ENCODE measurements around the gene PCLO. TPM values are rescaled to one million over a fixed set of nuclear protein-coding genes. Genes with fewer than 3 reads are reported as not detected.
A peak's percentile ranks its signal among the peaks of the same experiment; 100 is the strongest.

PCLO gene
- total RNA-seq: not detected
- not detected for polyA plus RNA-seq

GRCh38 chr7:83162402-83163256, at the start of gene PCLO:
Gene PCLO, minus strand, starts transcription at chr7:83162884. Its CDS starts 292 bp downstream, at chr7:83162592.
- Mint-ChIP-seq H3K36me3 (no peaks in the 10 kb centered on the region), H3K4me3 (peak within 1 kb of the TSS in 2 of 4 donors; percentile 48 to 57), H3K9me3 (peaks cover 0 to 10% (median 4%) of the 10 kb centered on the region in 7 donors), H3K4me1 (peaks cover 0 to 6% (median 4%) of the 10 kb centered on the region in 4 donors), H3K27me3 (peaks cover 7% of the 10 kb centered on the region), H3K27ac (no peak within 1 kb of the TSS)
- peak; percentile 37 to 60 for ATAC-seq (ENCODE audit: low read depth in 2 of 2)
- Histone ChIP-seq H3K4me1 (ENCODE audit: control insufficient read depth, insufficient read depth, low read length, poor library complexity, severe bottlenecking) (no peaks in the 10 kb centered on the region), H3K27me3 (ENCODE audit: control insufficient read depth, insufficient read depth, low read length) (no peaks in the 10 kb centered on the region), H3K27ac (ENCODE audit: insufficient read depth, low read length, poor library complexity, severe bottlenecking) (no peak within 1 kb of the TSS), H3K9me3 (ENCODE audit: control insufficient read depth in 2 of 2, low read length in 2 of 2) (no peaks in the 10 kb centered on the region), H3K4me3 (ENCODE audit: low read depth, low read length) (no peak within 1 kb of the TSS), H3K36me3 (ENCODE audit: control insufficient read depth, insufficient read depth, low read length) (no peaks in the 10 kb centered on the region)
- peak in 2 of 3 donors; percentile 8 to 48 for DNase-seq

- Histone ChIP-seq H3K4me3 (ENCODE audit: low read depth, low read length) (no peak overlapping the region), H3K27ac (ENCODE audit: insufficient read depth, low read length, poor library complexity, severe bottlenecking) (no peak overlapping the region), H3K9me3 (ENCODE audit: control insufficient read depth in 2 of 2, low read length in 2 of 2) (peaks cover 0 to 2% of the 10 kb centered on the region in 2 experiments), H3K4me1 (ENCODE audit: control insufficient read depth, insufficient read depth, low read length, poor library complexity, severe bottlenecking) (no peaks in the 10 kb centered on the region), H3K27me3 (ENCODE audit: control insufficient read depth, insufficient read depth, low read length) (no peaks in the 10 kb centered on the region), H3K36me3 (ENCODE audit: control insufficient read depth, insufficient read depth, low read length) (no peaks in the 10 kb centered on the region)
- Mint-ChIP-seq H3K9me3 (peaks cover 0 to 15% (median 3%) of the 10 kb centered on the region in 7 donors), H3K27ac (no peak overlapping the region), H3K27me3 (no peaks in the 10 kb centered on the region), H3K4me1 (no peaks in the 10 kb centered on the region), H3K4me3 (no peak overlapping the region), H3K36me3 (no peaks in the 10 kb centered on the region)
- no peak for DNase-seq
- no peak for ATAC-seq (ENCODE audit: low read depth in 2 of 2)
These were observed 49.0 kb upstream of the PCLO start for GRCh38 chr7:83211685-83212084.

GRCh38 chr7:83210479-83210878, 47.8 kb upstream of the PCLO start:
- H3K4me3 ChIP-seq (ENCODE audit: low read depth, low read length): no peak overlapping the region
- H3K27ac Mint-ChIP-seq: no peak overlapping the region
- ATAC-seq (ENCODE audit: low read depth in 2 of 2) (no peak), DNase-seq (no peak)
- H3K27ac ChIP-seq (ENCODE audit: insufficient read depth, low read length, poor library complexity, severe bottlenecking): no peak overlapping the region
- H3K36me3 ChIP-seq (ENCODE audit: control insufficient read depth, insufficient read depth, low read length): no peaks in the 10 kb centered on the region
- no peaks in the 10 kb centered on the region for H3K27me3 Mint-ChIP-seq
- peaks cover 0 to 2% of the 10 kb centered on the region in 2 experiments for H3K9me3 ChIP-seq (ENCODE audit: control insufficient read depth in 2 of 2, low read length in 2 of 2)
- peaks cover 0 to 15% (median 3%) of the 10 kb centered on the region in 7 donors for H3K9me3 Mint-ChIP-seq
- no peaks in the 10 kb centered on the region for H3K27me3 ChIP-seq (ENCODE audit: control insufficient read depth, insufficient read depth, low read length)
- H3K4me1 ChIP-seq (ENCODE audit: control insufficient read depth, insufficient read depth, low read length, poor library complexity, severe bottlenecking): no peaks in the 10 kb centered on the region
- H3K4me1 Mint-ChIP-seq: no peaks in the 10 kb centered on the region
- H3K4me3 Mint-ChIP-seq: no peak overlapping the region
- no peaks in the 10 kb centered on the region for H3K36me3 Mint-ChIP-seq

- ATAC-seq (ENCODE audit: low read depth in 2 of 2): no peak
- no peaks in the 10 kb centered on the region for H3K36me3 ChIP-seq (ENCODE audit: control insufficient read depth, insufficient read depth, low read length)
- H3K4me1 ChIP-seq (ENCODE audit: control insufficient read depth, insufficient read depth, low read length, poor library complexity, severe bottlenecking): no peaks in the 10 kb centered on the region
- H3K27ac ChIP-seq (ENCODE audit: insufficient read depth, low read length, poor library complexity, severe bottlenecking): no peak overlapping the region
- peaks cover 0 to 2% of the 10 kb centered on the region in 2 experiments for H3K9me3 ChIP-seq (ENCODE audit: control insufficient read depth in 2 of 2, low read length in 2 of 2)
- no peak overlapping the region for H3K4me3 Mint-ChIP-seq
- no peaks in the 10 kb centered on the region for H3K27me3 Mint-ChIP-seq
- no peaks in the 10 kb centered on the region for H3K4me1 Mint-ChIP-seq
- H3K36me3 Mint-ChIP-seq: no peaks in the 10 kb centered on the region
- no peak for DNase-seq
- peaks cover 4 to 25% (median 10%) of the 10 kb centered on the region in 7 donors for H3K9me3 Mint-ChIP-seq
- no peaks in the 10 kb centered on the region for H3K27me3 ChIP-seq (ENCODE audit: control insufficient read depth, insufficient read depth, low read length)
- no peak overlapping the region for H3K27ac Mint-ChIP-seq
- no peak overlapping the region for H3K4me3 ChIP-seq (ENCODE audit: low read depth, low read length)
These were observed 42.0 kb upstream of the PCLO start for GRCh38 chr7:83204715-83205114.

- no peaks in the 10 kb centered on the region for H3K36me3 ChIP-seq (ENCODE audit: control insufficient read depth, insufficient read depth, low read length)
- no peaks in the 10 kb centered on the region for H3K27me3 ChIP-seq (ENCODE audit: control insufficient read depth, insufficient read depth, low read length)
- no peak overlapping the region for H3K4me3 ChIP-seq (ENCODE audit: low read depth, low read length)
- ATAC-seq (ENCODE audit: low read depth in 2 of 2): no peak
- Mint-ChIP-seq H3K27ac (no peak overlapping the region), H3K9me3 (peaks cover 4 to 31% (median 8%) of the 10 kb centered on the region in 7 donors), H3K36me3 (no peaks in the 10 kb centered on the region), H3K4me3 (no peak overlapping the region), H3K4me1 (no peaks in the 10 kb centered on the region), H3K27me3 (no peaks in the 10 kb centered on the region)
- H3K9me3 ChIP-seq (ENCODE audit: control insufficient read depth in 2 of 2, low read length in 2 of 2): peaks cover 0 to 4% of the 10 kb centered on the region in 2 experiments
- no peak for DNase-seq
- H3K4me1 ChIP-seq (ENCODE audit: control insufficient read depth, insufficient read depth, low read length, poor library complexity, severe bottlenecking): no peaks in the 10 kb centered on the region
- no peak overlapping the region for H3K27ac ChIP-seq (ENCODE audit: insufficient read depth, low read length, poor library complexity, severe bottlenecking)
These were observed 38.7 kb upstream of the PCLO start for GRCh38 chr7:83201355-83201754.

GRCh38 chr7:83190659-83191389, 28.1 kb upstream of the PCLO start:
- DNase-seq: no peak
- Mint-ChIP-seq H3K36me3 (no peaks in the 10 kb centered on the region), H3K9me3 (peaks cover 0 to 8% (median 1%) of the 10 kb centered on the region in 7 donors), H3K27ac (no peak overlapping the region), H3K4me1 (no peaks in the 10 kb centered on the region), H3K27me3 (no peaks in the 10 kb centered on the region), H3K4me3 (no peak overlapping the region)
- Histone ChIP-seq H3K4me1 (ENCODE audit: control insufficient read depth, insufficient read depth, low read length, poor library complexity, severe bottlenecking) (no peaks in the 10 kb centered on the region), H3K27me3 (ENCODE audit: control insufficient read depth, insufficient read depth, low read length) (no peaks in the 10 kb centered on the region), H3K27ac (ENCODE audit: insufficient read depth, low read length, poor library complexity, severe bottlenecking) (no peak overlapping the region), H3K4me3 (ENCODE audit: low read depth, low read length) (no peak overlapping the region), H3K36me3 (ENCODE audit: control insufficient read depth, insufficient read depth, low read length) (no peaks in the 10 kb centered on the region), H3K9me3 (ENCODE audit: control insufficient read depth in 2 of 2, low read length in 2 of 2) (peaks cover 0 to 2% of the 10 kb centered on the region in 2 experiments)
- ATAC-seq (ENCODE audit: low read depth in 2 of 2): no peak

- Mint-ChIP-seq H3K27ac (no peak overlapping the region), H3K27me3 (no peaks in the 10 kb centered on the region), H3K4me1 (no peaks in the 10 kb centered on the region), H3K9me3 (peaks cover 0 to 27% (median 8%) of the 10 kb centered on the region in 7 donors), H3K36me3 (no peaks in the 10 kb centered on the region), H3K4me3 (no peak overlapping the region)
- no peaks in the 10 kb centered on the region for H3K36me3 ChIP-seq (ENCODE audit: control insufficient read depth, insufficient read depth, low read length)
- H3K27me3 ChIP-seq (ENCODE audit: control insufficient read depth, insufficient read depth, low read length): no peaks in the 10 kb centered on the region
- H3K4me1 ChIP-seq (ENCODE audit: control insufficient read depth, insufficient read depth, low read length, poor library complexity, severe bottlenecking): no peaks in the 10 kb centered on the region
- ATAC-seq (ENCODE audit: low read depth in 2 of 2) (no peak), DNase-seq (no peak)
- H3K4me3 ChIP-seq (ENCODE audit: low read depth, low read length): no peak overlapping the region
- peaks cover 2 to 13% of the 10 kb centered on the region in 2 experiments for H3K9me3 ChIP-seq (ENCODE audit: control insufficient read depth in 2 of 2, low read length in 2 of 2)
- H3K27ac ChIP-seq (ENCODE audit: insufficient read depth, low read length, poor library complexity, severe bottlenecking): no peak overlapping the region
These were observed 16.1 kb upstream of the PCLO start for GRCh38 chr7:83178796-83179195.
